Stomach smooth muscle (tissue), 2 donors: Measurements from ENCODE around the gene CACNA2D2.

Experiments
- H3K27ac ChIP-seq: one replicate; pipeline ENCODE4 v1.7.0; 2013; ENCODE audit warnings: mild to moderate bottlenecking, low read length, inconsistent platforms
- H3K27me3 ChIP-seq, 2 donors: one replicate each; pipeline ENCODE4 v1.7.0; 2013; ENCODE audit warnings: low read length in 2 of 2; ENCODE audit not compliant: insufficient read depth in 2 of 2, control insufficient read depth in 1 of 2
- H3K36me3 ChIP-seq, 2 donors: one replicate each; pipeline ENCODE4 v1.7.0; 2013; ENCODE audit warnings: low read length in 2 of 2; ENCODE audit not compliant: control insufficient read depth in 2 of 2, insufficient read depth in 2 of 2
- H3K4me1 ChIP-seq: one replicate; pipeline ENCODE4 v1.7.0; 2013; ENCODE audit warnings: low read length; ENCODE audit not compliant: control insufficient read depth, insufficient read depth
- H3K4me3 ChIP-seq, 2 donors: one replicate each; pipeline ENCODE4 v1.7.0; 2013; ENCODE audit warnings: low read length in 2 of 2
- H3K9ac ChIP-seq, 2 donors: one replicate each; pipeline ENCODE4 v1.7.0; 2013; ENCODE audit warnings: low read length in 2 of 2, mild to moderate bottlenecking in 1 of 2
- H3K9me3 ChIP-seq, 2 donors: one replicate each; pipeline ENCODE4 v1.7.0; 2013; ENCODE audit warnings: low read length in 2 of 2; ENCODE audit not compliant: control insufficient read depth in 2 of 2
- donor health status: healthy.
- donor health status: Pancreatic carcinoma.

The CACNA2D2 gene

GRCh38 chr3:50423543-50423942, 79.9 kb downstream of the CACNA2D2 start:
- Histone ChIP-seq H3K4me1 (no peaks in the 10 kb centered on the region), H3K9me3 (no peaks in the 10 kb centered on the region), H3K27me3 (no peaks in the 10 kb centered on the region), H3K4me3 (no peak overlapping the region), H3K9ac (no peak overlapping the region), H3K27ac (no peak overlapping the region), H3K36me3 (no peaks in the 10 kb centered on the region)

GRCh38 chr3:50422153-50422552, 81.3 kb downstream of the CACNA2D2 start:
- Histone ChIP-seq H3K4me1 (no peaks in the 10 kb centered on the region), H3K9ac (no peak overlapping the region), H3K9me3 (no peaks in the 10 kb centered on the region), H3K4me3 (no peak overlapping the region), H3K27ac (no peak overlapping the region), H3K36me3 (no peaks in the 10 kb centered on the region), H3K27me3 (no peaks in the 10 kb centered on the region)

GRCh38 chr3:50419595-50420370, 83.7 kb downstream of the CACNA2D2 start:
- H3K9me3 ChIP-seq: no peaks in the 10 kb centered on the region
- no peaks in the 10 kb centered on the region for H3K36me3 ChIP-seq
- H3K27ac ChIP-seq: no peak overlapping the region
- H3K9ac ChIP-seq: no peak overlapping the region
- no peak overlapping the region for H3K4me3 ChIP-seq
- no peaks in the 10 kb centered on the region for H3K27me3 ChIP-seq
- H3K4me1 ChIP-seq: no peaks in the 10 kb centered on the region

- Histone ChIP-seq H3K36me3 (no peaks in the 10 kb centered on the region), H3K4me1 (no peaks in the 10 kb centered on the region), H3K27ac (no peak overlapping the region), H3K27me3 (no peaks in the 10 kb centered on the region), H3K9me3 (no peaks in the 10 kb centered on the region), H3K4me3 (no peak overlapping the region), H3K9ac (no peak overlapping the region)
Measured at GRCh38 chr3:50418850-50419249, 84.6 kb downstream of the CACNA2D2 start.

- H3K4me1 ChIP-seq: no peaks in the 10 kb centered on the region
- no peak overlapping the region for H3K27ac ChIP-seq
- no peak overlapping the region for H3K9ac ChIP-seq
- H3K36me3 ChIP-seq: no peaks in the 10 kb centered on the region
- H3K27me3 ChIP-seq: no peaks in the 10 kb centered on the region
- no peak overlapping the region for H3K4me3 ChIP-seq
- H3K9me3 ChIP-seq: no peaks in the 10 kb centered on the region
Measured at GRCh38 chr3:50417637-50418033, 85.8 kb downstream of the CACNA2D2 start.

GRCh38 chr3:50416736-50417636, 86.4 kb downstream of the CACNA2D2 start:
- Histone ChIP-seq H3K4me1 (no peaks in the 10 kb centered on the region), H3K9me3 (no peaks in the 10 kb centered on the region), H3K9ac (no peak overlapping the region)

GRCh38 chr3:50415816-50416215, 87.6 kb downstream of the CACNA2D2 start:
- Histone ChIP-seq H3K4me1 (no peaks in the 10 kb centered on the region), H3K4me3 (no peak overlapping the region), H3K36me3 (no peaks in the 10 kb centered on the region), H3K9ac (no peak overlapping the region), H3K9me3 (no peaks in the 10 kb centered on the region), H3K27me3 (no peaks in the 10 kb centered on the region), H3K27ac (no peak overlapping the region)

More at GRCh38 chr3:50416736-50417636, 86.4 kb downstream of the CACNA2D2 start:
- H3K27ac ChIP-seq: no peak overlapping the region
- H3K4me3 ChIP-seq: no peak overlapping the region
- no peaks in the 10 kb centered on the region for H3K36me3 ChIP-seq
- H3K27me3 ChIP-seq: no peaks in the 10 kb centered on the region

GRCh38 chr3:50415061-50415460, 88.4 kb downstream of the CACNA2D2 start:
- H3K4me3 ChIP-seq: no peak overlapping the region
- no peaks in the 10 kb centered on the region for H3K4me1 ChIP-seq
- H3K36me3 ChIP-seq: no peaks in the 10 kb centered on the region
- H3K27me3 ChIP-seq: no peaks in the 10 kb centered on the region
- H3K9ac ChIP-seq: no peak overlapping the region
- H3K27ac ChIP-seq: no peak overlapping the region
- no peaks in the 10 kb centered on the region for H3K9me3 ChIP-seq

GRCh38 chr3:50414616-50415015, 88.8 kb downstream of the CACNA2D2 start:
- Histone ChIP-seq H3K27ac (no peak overlapping the region), H3K9me3 (no peaks in the 10 kb centered on the region), H3K4me3 (no peak overlapping the region), H3K9ac (no peak overlapping the region), H3K27me3 (no peaks in the 10 kb centered on the region), H3K36me3 (no peaks in the 10 kb centered on the region), H3K4me1 (no peaks in the 10 kb centered on the region)

- Histone ChIP-seq H3K9ac (no peak overlapping the region), H3K9me3 (no peaks in the 10 kb centered on the region), H3K4me3 (no peak overlapping the region), H3K27me3 (no peaks in the 10 kb centered on the region), H3K36me3 (no peaks in the 10 kb centered on the region), H3K27ac (no peak overlapping the region), H3K4me1 (no peaks in the 10 kb centered on the region)
Measured at GRCh38 chr3:50412231-50412754, 91.1 kb downstream of the CACNA2D2 start.
